B cell (primary cell): Measurements from ENCODE around the gene STAMBP.

Experiments
- EZH2 ChIP-seq: IDR thresholded peaks from 2 replicates; pipeline ENCODE4 v1.6.1; 2012; ENCODE audit warnings: borderline replicate concordance, low read depth, mild to moderate bottlenecking, moderate library complexity, low read length; ENCODE audit not compliant: insufficient read depth, poor library complexity, severe bottlenecking
- TF ChIP-seq, protein P1 (sequence below): fragments of 200-600 bp; IDR thresholded peaks from one replicate; pipeline ENCODE4 v1.8.0; 2022; ENCODE audit warnings: antibody characterized with exemption, mild to moderate bottlenecking

DNA sequence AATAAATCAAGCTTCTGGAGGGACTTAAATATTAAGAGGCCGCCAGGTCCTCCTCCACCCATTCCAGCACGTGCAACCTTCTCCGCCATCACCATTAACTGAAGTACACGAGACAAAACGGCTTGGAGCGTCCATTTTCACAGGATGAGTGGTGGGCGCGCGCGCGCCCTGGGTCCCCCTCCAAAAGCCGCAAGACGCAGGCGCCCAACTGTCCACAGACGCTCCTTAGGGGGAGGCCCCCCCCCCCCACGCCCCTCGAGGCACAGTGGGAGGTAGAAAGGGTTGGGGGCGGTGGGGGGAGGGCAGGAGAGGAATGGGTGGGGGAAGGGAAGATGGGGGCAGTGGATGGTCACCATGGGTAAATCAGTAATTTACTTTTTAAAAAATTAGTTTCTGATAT lies 10.5 kb upstream of the STAMBP start:
- TF ChIP-seq, protein P1, sequence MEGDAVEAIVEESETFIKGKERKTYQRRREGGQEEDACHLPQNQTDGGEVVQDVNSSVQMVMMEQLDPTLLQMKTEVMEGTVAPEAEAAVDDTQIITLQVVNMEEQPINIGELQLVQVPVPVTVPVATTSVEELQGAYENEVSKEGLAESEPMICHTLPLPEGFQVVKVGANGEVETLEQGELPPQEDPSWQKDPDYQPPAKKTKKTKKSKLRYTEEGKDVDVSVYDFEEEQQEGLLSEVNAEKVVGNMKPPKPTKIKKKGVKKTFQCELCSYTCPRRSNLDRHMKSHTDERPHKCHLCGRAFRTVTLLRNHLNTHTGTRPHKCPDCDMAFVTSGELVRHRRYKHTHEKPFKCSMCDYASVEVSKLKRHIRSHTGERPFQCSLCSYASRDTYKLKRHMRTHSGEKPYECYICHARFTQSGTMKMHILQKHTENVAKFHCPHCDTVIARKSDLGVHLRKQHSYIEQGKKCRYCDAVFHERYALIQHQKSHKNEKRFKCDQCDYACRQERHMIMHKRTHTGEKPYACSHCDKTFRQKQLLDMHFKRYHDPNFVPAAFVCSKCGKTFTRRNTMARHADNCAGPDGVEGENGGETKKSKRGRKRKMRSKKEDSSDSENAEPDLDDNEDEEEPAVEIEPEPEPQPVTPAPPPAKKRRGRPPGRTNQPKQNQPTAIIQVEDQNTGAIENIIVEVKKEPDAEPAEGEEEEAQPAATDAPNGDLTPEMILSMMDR: no peak
- TF ChIP-seq EZH2: no peak
